Ovary (tissue), 3 donors: ENCODE measurements around the gene DHX38.

Experiments
- POLR2A ChIP-seq: fragments of 450-650 bp; IDR thresholded peaks from one replicate; pipeline ENCODE4 v1.6.1; 2017; ENCODE audit warnings: antibody characterized with exemption, mild to moderate bottlenecking, moderate library complexity
- TF ChIP-seq, protein P1 (sequence below), 3 donors: fragments of 450-650 bp in 2 of 3; fragments of 200-600 bp in 1 of 3; IDR thresholded peaks; one replicate each; pipeline versions ENCODE4 v1.5.1 to v1.8.0; 2016 to 2022; ENCODE audit warnings: antibody characterized with exemption in 3 of 3, mild to moderate bottlenecking in 1 of 3
- donor health status: DM: no; HTN: no; CAD: no.

DNA sequence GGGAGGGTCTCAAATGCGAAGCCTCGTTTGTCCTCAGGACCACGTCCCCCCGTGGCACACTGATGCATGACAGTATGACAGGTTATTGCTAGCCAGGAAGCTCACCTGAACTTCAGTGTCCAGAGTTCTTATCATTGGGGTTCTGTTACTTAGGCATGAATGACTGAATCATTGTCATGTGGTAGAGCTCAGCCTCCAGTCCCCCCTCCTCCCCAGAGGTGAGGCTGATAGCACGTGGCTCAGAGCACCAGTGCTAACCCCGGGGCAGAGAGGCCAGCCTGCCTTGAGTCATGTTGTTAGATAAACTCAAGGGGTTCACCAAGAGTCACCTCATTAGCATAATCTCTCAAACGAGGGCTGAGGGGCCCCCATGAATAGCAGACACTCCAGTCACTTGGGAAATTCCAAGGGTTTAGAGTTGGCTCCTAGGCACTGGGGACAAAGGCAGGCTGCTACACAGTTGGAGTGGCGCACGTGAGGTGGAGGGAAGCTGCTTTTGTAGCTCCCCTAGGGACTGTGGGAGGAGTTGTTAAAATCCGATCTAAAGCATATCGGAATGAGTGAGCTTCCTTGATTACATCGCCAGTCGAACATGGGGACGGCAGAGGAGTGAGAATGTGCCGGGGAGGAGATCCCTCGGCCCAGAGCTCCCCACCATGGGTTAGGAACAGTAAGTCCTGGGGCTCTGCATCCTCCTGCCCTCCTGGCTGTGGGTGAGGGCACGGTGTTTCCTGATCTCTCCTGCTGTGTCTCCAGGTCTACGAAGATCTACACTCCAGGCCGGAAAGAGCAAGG, 18.2 kb downstream of the DHX38 start:
- TF ChIP-seq, protein P1, sequence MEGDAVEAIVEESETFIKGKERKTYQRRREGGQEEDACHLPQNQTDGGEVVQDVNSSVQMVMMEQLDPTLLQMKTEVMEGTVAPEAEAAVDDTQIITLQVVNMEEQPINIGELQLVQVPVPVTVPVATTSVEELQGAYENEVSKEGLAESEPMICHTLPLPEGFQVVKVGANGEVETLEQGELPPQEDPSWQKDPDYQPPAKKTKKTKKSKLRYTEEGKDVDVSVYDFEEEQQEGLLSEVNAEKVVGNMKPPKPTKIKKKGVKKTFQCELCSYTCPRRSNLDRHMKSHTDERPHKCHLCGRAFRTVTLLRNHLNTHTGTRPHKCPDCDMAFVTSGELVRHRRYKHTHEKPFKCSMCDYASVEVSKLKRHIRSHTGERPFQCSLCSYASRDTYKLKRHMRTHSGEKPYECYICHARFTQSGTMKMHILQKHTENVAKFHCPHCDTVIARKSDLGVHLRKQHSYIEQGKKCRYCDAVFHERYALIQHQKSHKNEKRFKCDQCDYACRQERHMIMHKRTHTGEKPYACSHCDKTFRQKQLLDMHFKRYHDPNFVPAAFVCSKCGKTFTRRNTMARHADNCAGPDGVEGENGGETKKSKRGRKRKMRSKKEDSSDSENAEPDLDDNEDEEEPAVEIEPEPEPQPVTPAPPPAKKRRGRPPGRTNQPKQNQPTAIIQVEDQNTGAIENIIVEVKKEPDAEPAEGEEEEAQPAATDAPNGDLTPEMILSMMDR (IDR thresholded peaks at IDR 0.05): no peak
- TF ChIP-seq POLR2A: no peak
